Right lung (tissue), 5 donors: ENCODE measurements around the gene NLGN1. TPM values are rescaled to one million over a fixed set of nuclear protein-coding genes. Genes with fewer than 3 reads are reported as not detected.

ENCODE experiments used
- DNase-seq, 2 donors: peaks; one replicate each; pipeline ENCODE4 v3.0.0-alpha.2; 2013
- polyA plus RNA-seq, 5 donors: library from polyadenylated mRNA; unstranded; fragments of 120-200 nt; gene quantifications; one replicate each; pipeline versions ENCODE4 v1.2.1 to v1.2.3, GENCODE V29; 2013; ENCODE audit warnings: inconsistent platforms in 1 of 5, low replicate concordance in 1 of 5; ENCODE audit not compliant: insufficient read length in 5 of 5, insufficient read depth in 1 of 5

Gene NLGN1
- polyA plus RNA-seq, 5 donors = 3.3 to 11.4 (median 8.6) TPM

- DNase-seq = no peak
Measured at GRCh38 chr3:173970281-173970680, 572.7 kb downstream of the NLGN1 start.

- DNase-seq = no peak
Measured at GRCh38 chr3:173976281-173976680, 578.7 kb downstream of the NLGN1 start.

GRCh38 chr3:173977747-173978146 lies 580.2 kb downstream of the NLGN1 start:
- no peak for DNase-seq

GRCh38 chr3:173983343-173983742 lies 585.8 kb downstream of the NLGN1 start:
- DNase-seq = no peak

- DNase-seq = no peak
Measured at GRCh38 chr3:173986861-173987410, 589.4 kb downstream of the NLGN1 start.

- no peak for DNase-seq
Measured at GRCh38 chr3:173988909-173989308, 591.4 kb downstream of the NLGN1 start.

GRCh38 chr3:173992416-173992815 lies 594.9 kb downstream of the NLGN1 start:
- no peak for DNase-seq

- DNase-seq = no peak
Measured at GRCh38 chr3:173993299-173993698, 595.8 kb downstream of the NLGN1 start.

- no peak for DNase-seq
Measured at GRCh38 chr3:174000675-174001074, 603.1 kb downstream of the NLGN1 start.

- no peak for DNase-seq
Measured at GRCh38 chr3:174002543-174002942, 605.0 kb downstream of the NLGN1 start.

GRCh38 chr3:174010907-174011306 lies 613.4 kb downstream of the NLGN1 start:
- no peak for DNase-seq

- no peak for DNase-seq
Measured at GRCh38 chr3:174016186-174016585, 618.6 kb downstream of the NLGN1 start.

- no peak for DNase-seq
Measured at GRCh38 chr3:174020156-174020555, 622.6 kb downstream of the NLGN1 start.

GRCh38 chr3:174023421-174023820 lies 625.9 kb downstream of the NLGN1 start:
- DNase-seq = no peak

- DNase-seq = no peak
Measured at GRCh38 chr3:174028673-174029072, 631.1 kb downstream of the NLGN1 start.

GRCh38 chr3:174035328-174035886 lies 637.9 kb downstream of the NLGN1 start:
- DNase-seq = peak in 1 of 2 donors; percentile 19

- DNase-seq = no peak
Measured at GRCh38 chr3:174046311-174046710, 648.8 kb downstream of the NLGN1 start.

GRCh38 chr3:174049472-174049871 lies 651.9 kb downstream of the NLGN1 start:
- DNase-seq = no peak

- no peak for DNase-seq
Measured at GRCh38 chr3:174051191-174051590, 653.6 kb downstream of the NLGN1 start.

- DNase-seq = no peak
Measured at GRCh38 chr3:174058804-174059203, 661.3 kb downstream of the NLGN1 start.

GRCh38 chr3:174060431-174060830 lies 662.9 kb downstream of the NLGN1 start:
- no peak for DNase-seq

GRCh38 chr3:174061162-174061561 lies 663.6 kb downstream of the NLGN1 start:
- DNase-seq = no peak

GRCh38 chr3:174061731-174062130 lies 664.2 kb downstream of the NLGN1 start:
- DNase-seq = no peak

GRCh38 chr3:174062923-174063322 lies 665.4 kb downstream of the NLGN1 start:
- no peak for DNase-seq
